ENCODE results near the gene HCN2.

The HCN2 gene

GRCh38 chr19:642767-643727 is 53.4 kb downstream of the HCN2 start:
- no peak for DNase-seq

- DNase-seq, result no peak
These were observed 54.1 kb downstream of the HCN2 start for GRCh38 chr19:643736-644135.

GRCh38 chr19:644363-644762 is 54.7 kb downstream of the HCN2 start:
- DNase-seq, result no peak

GRCh38 chr19:644789-645188 is 55.1 kb downstream of the HCN2 start:
- DNase-seq, result no peak

- DNase-seq, result no peak
These were observed 56.5 kb downstream of the HCN2 start for GRCh38 chr19:645912-646778.

DNA sequence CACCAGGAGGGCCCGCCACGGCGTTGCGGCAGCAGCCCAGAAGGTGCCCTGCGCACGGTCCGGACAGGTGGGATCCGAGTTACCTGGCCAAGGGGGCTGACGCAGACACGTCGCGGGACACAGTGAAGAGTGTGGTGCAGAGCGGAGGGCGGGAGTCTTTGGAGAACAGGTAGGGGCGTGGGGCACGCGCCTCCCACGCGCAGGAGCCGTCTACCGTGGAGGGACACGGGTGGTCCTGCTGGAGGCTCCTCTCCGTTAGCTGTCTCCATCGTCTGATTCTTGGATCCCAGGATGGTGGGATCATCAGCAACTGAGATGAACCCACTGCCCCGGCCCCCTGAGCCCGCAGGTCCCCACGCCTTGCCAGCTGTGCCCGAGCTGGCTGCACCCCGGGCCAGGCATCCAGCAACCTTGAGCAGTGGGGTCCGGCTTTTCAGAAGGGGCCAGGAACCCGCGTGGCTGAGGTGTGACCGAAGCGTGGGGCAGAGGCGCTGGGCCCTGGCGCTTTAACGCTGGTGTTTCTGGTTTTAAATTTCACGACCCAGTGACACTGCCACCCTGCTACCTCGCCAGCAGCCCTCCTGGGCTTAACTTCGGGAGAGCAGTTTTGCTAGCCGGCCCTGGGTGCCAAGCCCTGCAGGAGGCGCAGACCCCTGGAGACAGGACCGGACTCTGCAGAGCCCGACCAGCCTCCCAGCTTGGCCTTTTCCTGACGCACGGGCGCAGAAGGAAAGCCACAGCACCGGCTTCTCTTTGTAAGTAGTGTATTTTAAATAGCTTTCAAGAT is 57.3 kb downstream of the HCN2 start:
- no peak for DNase-seq

GRCh38 chr19:647566-648284 is 58.0 kb downstream of the HCN2 start:
- no peak for DNase-seq

DNA sequence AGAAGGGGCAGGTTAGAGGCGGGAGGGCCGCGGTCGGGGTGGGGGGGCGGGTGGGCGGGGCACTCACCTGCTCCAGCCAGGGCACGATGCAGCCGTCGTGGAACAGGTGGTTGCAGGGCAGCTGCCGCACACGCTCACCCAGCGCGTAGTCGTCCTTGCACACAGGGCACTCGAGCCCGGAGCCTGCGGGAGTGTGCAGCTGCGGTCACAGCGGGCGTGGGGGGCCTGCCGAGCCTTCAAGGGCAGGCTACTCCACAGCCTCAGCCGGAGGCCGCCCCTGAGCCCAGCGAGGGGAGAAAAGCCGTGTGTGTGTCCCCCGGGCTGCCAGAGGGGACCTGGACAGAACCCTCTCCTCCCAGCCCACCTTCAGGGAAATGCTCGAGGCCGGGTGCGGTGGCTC is 58.6 kb downstream of the HCN2 start:
- DNase-seq, result no peak

GRCh38 chr19:648904-649801 is 59.5 kb downstream of the HCN2 start:
- DNase-seq, result no peak

- no peak for DNase-seq
These were observed 60.4 kb downstream of the HCN2 start for GRCh38 chr19:650121-650520.

DNA sequence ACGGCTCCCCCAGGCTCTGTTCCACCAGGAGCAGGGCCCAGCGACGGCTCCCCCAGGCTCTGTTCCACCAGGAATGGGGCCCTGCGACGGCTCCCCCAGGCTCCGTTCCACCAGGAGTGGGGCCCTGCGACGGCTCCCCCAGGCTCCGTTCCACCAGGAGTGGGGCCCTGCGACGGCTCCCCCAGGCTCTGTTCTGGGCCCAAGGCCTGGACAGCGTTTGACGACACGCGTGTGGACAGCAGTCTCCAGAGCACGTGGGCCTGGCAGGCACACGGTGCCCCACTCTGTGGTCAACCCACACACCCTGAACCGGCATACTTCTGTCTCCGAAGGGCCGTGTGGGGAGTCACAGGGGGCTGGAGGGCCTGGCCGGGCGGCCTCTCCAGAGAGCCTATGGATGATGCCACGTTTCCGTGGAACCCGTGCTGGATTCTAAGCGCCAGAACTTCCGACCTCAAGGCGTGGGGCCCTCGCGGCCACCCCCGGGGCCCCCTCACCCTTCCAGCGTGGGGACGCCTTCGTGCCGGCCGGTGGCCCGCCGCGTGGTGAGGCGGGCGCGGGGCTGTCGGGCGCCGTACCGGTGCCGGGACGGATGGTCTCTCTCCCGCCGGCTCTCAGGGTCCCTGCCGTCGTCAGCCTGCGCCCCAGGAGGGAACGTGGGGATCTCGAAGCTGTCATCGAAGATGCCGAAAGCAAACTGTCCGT is 61.6 kb downstream of the HCN2 start:
- no peak for DNase-seq

- no peak for DNase-seq
These were observed 62.3 kb downstream of the HCN2 start for GRCh38 chr19:651991-652390.

DNA sequence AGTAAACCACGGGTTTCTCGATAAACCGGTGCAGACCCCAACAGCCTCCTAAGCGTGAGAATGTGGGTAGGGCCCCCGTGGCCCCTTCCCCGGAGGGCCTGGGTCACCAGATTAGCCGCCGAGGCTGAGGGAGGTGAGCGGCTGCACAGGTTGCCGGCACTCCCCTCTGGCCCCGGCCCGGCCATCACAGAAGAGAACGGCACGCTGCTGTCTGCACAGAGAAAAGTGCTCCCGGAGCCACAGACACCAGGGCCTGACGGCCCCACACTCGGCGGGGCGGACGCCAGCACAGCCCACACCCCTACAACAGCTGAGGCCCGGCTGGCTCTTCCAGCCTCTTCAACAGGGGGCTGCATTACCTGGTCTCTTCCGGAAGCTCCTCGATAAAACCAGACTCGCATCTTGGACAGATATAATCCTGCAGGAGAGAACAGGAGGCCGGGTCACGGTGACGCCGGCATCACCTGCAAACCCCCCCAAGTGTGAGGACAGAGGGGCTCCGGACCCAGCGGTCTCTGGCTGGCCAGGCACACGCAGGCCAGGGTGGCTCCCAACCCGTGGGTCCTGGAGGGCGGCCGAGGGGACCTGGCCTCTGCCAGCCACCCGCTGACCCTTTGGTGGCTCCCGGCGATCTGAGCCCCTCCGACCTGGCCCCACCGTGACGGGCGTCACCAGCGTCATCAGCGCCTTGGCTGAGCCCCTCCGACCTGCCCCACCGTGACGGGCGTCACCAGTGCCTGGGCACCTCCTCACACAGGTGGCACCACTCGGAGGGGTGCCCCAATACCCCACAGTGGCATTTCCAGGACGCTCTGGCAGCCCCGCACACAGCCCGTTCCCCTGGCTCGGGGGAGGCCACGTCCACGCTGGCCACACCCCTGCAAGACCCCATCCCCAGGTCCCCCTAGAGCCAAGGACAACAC is 63.0 kb downstream of the HCN2 start:
- no peak for DNase-seq

- DNase-seq, result no peak
These were observed 63.7 kb downstream of the HCN2 start for GRCh38 chr19:653425-653824.

GRCh38 chr19:655691-656090 is 66.0 kb downstream of the HCN2 start:
- DNase-seq, result no peak

DNA sequence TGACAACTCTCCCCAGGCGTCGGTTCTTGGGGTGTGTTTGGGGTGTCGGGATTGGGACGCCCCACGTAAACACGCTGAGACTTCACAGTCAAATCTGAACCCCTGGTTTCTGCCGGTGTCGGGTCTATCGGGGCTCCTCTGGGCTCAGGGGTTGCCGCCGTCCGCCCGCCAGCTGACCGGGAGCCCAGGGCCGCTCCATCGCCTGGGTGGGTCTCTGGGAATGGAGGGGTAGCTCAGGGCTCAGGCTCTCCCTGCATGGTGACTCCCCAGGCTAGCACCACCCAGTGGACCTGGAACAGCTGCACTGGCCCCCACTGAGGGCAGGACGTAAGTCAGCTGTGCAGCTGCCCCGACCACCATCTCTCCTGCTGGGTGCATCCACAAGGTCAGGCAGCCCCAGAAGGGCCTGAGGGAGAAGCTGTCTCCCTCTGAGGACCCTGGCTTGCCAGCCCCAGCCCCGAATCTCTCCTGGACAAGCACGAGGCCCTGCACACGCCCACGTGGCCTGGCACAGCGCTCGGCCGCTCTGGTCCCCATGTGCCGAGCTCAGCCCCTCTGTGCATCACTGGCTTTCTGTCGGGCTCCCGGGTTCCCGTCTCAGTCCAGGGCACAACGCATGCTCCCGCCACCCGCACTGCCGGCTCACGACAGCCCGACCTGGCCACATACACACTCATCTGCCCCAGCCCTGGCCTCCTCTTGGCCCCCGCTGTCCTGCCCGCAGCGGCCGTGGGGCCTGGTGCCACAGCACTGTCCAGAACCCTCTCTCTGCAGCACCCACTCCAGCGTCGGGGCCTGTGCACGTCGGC is 67.3 kb downstream of the HCN2 start:
- no peak for DNase-seq

- no peak for DNase-seq
These were observed 67.9 kb downstream of the HCN2 start for GRCh38 chr19:657611-658010.

DNA sequence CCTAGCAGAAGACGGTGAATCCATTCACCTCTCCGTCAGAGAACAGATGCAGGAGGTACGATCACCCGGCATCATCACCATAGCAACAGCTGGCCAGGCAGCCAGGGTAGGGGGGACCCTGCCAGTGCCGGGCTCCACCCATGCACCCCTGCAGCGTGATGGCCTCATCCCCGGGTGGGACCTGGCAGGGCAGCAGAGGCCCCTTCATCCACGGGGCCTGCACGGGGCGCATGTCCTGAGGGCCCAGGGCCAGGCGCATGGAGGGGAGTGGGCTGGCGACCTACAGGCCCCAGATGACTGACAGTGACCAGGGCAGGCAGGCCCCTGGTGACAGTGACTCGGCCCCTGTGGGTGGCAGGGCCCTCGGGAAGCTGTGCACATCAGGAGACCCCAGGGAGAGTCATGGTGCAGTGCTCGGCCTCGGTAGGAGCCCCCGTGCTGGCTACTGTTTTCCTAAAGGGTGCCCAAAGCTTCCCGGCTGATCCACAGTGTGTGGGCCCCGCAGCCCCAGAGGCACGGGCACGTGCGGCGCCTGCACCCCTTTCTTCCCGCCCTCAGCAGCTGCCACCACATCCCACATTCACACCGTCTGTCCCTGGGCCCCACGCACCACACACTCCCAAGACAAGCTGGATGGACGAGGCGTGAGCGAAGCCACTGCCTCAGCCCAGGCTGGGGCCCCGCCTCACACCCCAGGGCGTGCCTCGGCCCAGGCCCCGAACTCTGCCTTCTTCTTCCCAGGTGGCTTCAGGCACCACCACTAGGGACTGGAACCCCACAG is 68.6 kb downstream of the HCN2 start:
- DNase-seq, result no peak
